Osteocyte (in vitro differentiated cells): ENCODE measurements around the gene C19orf47. TPM values are rescaled to one million over a fixed set of nuclear protein-coding genes. Genes with fewer than 3 reads are reported as not detected.
A peak's percentile ranks its signal among the peaks of the same experiment; 100 is the strongest.

ENCODE experiments used
- DNase-seq: peaks from one replicate; pipeline ENCODE4 v3.0.0; 2021; ENCODE audit warnings: mixed read lengths; ENCODE audit not compliant: unreplicated experiment; ENCODE audit errors: extremely low spot score
- H3K27ac Mint-ChIP-seq: one replicate; pipeline ENCODE4 v1.8.0; 2021; ENCODE audit warnings: mild to moderate bottlenecking, mixed read lengths; ENCODE audit not compliant: unreplicated experiment
- H3K27me3 Mint-ChIP-seq: one replicate; pipeline ENCODE4 v1.8.0; 2021; ENCODE audit warnings: mixed read lengths; ENCODE audit not compliant: unreplicated experiment
- H3K36me3 Mint-ChIP-seq: one replicate; pipeline ENCODE4 v1.8.0; 2021; ENCODE audit warnings: mixed read lengths; ENCODE audit not compliant: unreplicated experiment
- H3K4me1 Mint-ChIP-seq: one replicate; pipeline ENCODE4 v1.8.0; 2021; ENCODE audit warnings: mixed read lengths; ENCODE audit not compliant: unreplicated experiment
- H3K4me3 Mint-ChIP-seq: one replicate; pipeline ENCODE4 v1.8.0; 2021; ENCODE audit warnings: mild to moderate bottlenecking, moderate library complexity, mixed read lengths; ENCODE audit not compliant: unreplicated experiment
- H3K9me3 Mint-ChIP-seq: one replicate; pipeline ENCODE4 v1.8.0; 2021; ENCODE audit warnings: mixed read lengths; ENCODE audit not compliant: unreplicated experiment
- CTCF ChIP-seq: fragments of 200-600 bp; sonication (generic); IDR thresholded peaks from 2 replicates; pipeline ENCODE4 v1.5.0; 2021; ENCODE audit warnings: antibody characterized with exemption, mild to moderate bottlenecking, moderate library complexity
- total RNA-seq: library from RNA; stranded (reverse); gene quantifications from 2 replicates; pipeline ENCODE4 v1.2.1, GENCODE V29; 2021

Gene C19orf47
- total RNA-seq, 1 donor from 2014 or later: 16.6 TPM

GRCh38 chr19:40284501-40285352 is 63.5 kb downstream of the C19orf47 start, which contains the start of gene AKT2:
AKT2 (minus strand) TSS chr19:40285345; CDS start chr19:40265267, 20,078 bp downstream.
- peak within 1 kb of the TSS; percentile 85 for H3K4me3 Mint-ChIP-seq
- H3K36me3 Mint-ChIP-seq: no peaks in the 10 kb centered on the region
- TF ChIP-seq CTCF: peak; percentile 25

GRCh38 chr19:40284251-40284500 is 64.0 kb downstream of the C19orf47 start:
- no peaks in the 10 kb centered on the region for H3K9me3 Mint-ChIP-seq
- no peaks in the 10 kb centered on the region for H3K27me3 Mint-ChIP-seq
- peaks cover 37% of the 10 kb centered on the region for H3K4me1 Mint-ChIP-seq
- no peak for DNase-seq
- peak overlapping the region; percentile 85 for H3K4me3 Mint-ChIP-seq
- no peak for TF ChIP-seq CTCF
- peak overlapping the region; percentile 90 for H3K27ac Mint-ChIP-seq
- H3K36me3 Mint-ChIP-seq: no peaks in the 10 kb centered on the region

More at GRCh38 chr19:40284501-40285352, 63.5 kb downstream of the C19orf47 start, which contains the start of gene AKT2:
- Mint-ChIP-seq H3K9me3 (no peaks in the 10 kb centered on the region), H3K4me1 (peaks cover 36% of the 10 kb centered on the region), H3K27me3 (no peaks in the 10 kb centered on the region), H3K27ac (peak within 1 kb of the TSS; percentile 100)
- peak; percentile 94 for DNase-seq

GRCh38 chr19:40283414-40284250 is 64.6 kb downstream of the C19orf47 start:
- no peaks in the 10 kb centered on the region for H3K36me3 Mint-ChIP-seq
- no peak for TF ChIP-seq CTCF
- no peak for DNase-seq
- peaks cover 38% of the 10 kb centered on the region for H3K4me1 Mint-ChIP-seq
- no peaks in the 10 kb centered on the region for H3K27me3 Mint-ChIP-seq
- H3K4me3 Mint-ChIP-seq: peak overlapping the region; percentile 85
- peak overlapping the region; percentile 90 for H3K27ac Mint-ChIP-seq
- no peaks in the 10 kb centered on the region for H3K9me3 Mint-ChIP-seq

- Mint-ChIP-seq H3K36me3 (no peaks in the 10 kb centered on the region), H3K27ac (peak overlapping the region; percentile 28), H3K4me3 (peak overlapping the region; percentile 22), H3K4me1 (peaks cover 45% of the 10 kb centered on the region), H3K9me3 (no peaks in the 10 kb centered on the region), H3K27me3 (no peaks in the 10 kb centered on the region)
- TF ChIP-seq CTCF: no peak
- no peak for DNase-seq
Measured at GRCh38 chr19:40282920-40283319, 65.3 kb downstream of the C19orf47 start.

GRCh38 chr19:40282209-40282580 is 66.0 kb downstream of the C19orf47 start:
- no peak overlapping the region for H3K27ac Mint-ChIP-seq
- no peak for TF ChIP-seq CTCF
- no peak overlapping the region for H3K4me3 Mint-ChIP-seq
- H3K36me3 Mint-ChIP-seq: no peaks in the 10 kb centered on the region
- no peaks in the 10 kb centered on the region for H3K9me3 Mint-ChIP-seq
- no peak for DNase-seq
- no peaks in the 10 kb centered on the region for H3K27me3 Mint-ChIP-seq
- peaks cover 50% of the 10 kb centered on the region for H3K4me1 Mint-ChIP-seq
